Glutamatergic neuron (in vitro differentiated cells): Measurements from ENCODE around the gene BICDL2. TPM values are rescaled to one million over a fixed set of nuclear protein-coding genes. Genes with fewer than 3 reads are reported as not detected.

Experiments
- DNase-seq: peaks from one replicate; pipeline ENCODE4 v3.0.0; 2022
- H3K27ac Mint-ChIP-seq: one replicate; pipeline ENCODE4 v1.8.0; 2020; ENCODE audit warnings: mild to moderate bottlenecking, mixed read lengths, inconsistent platforms; ENCODE audit not compliant: unreplicated experiment
- H3K27me3 Mint-ChIP-seq: one replicate; pipeline ENCODE4 v1.8.0; 2020; ENCODE audit warnings: mild to moderate bottlenecking, moderate library complexity, mixed read lengths, inconsistent platforms; ENCODE audit not compliant: unreplicated experiment
- H3K36me3 Mint-ChIP-seq: one replicate; pipeline ENCODE4 v1.8.0; 2020; ENCODE audit warnings: mild to moderate bottlenecking, mixed read lengths, inconsistent platforms; ENCODE audit not compliant: unreplicated experiment
- H3K4me1 Mint-ChIP-seq: one replicate; pipeline ENCODE4 v1.8.0; 2020; ENCODE audit warnings: mild to moderate bottlenecking, low read depth, mixed read lengths, inconsistent platforms; ENCODE audit not compliant: unreplicated experiment
- H3K4me3 Mint-ChIP-seq: one replicate; pipeline ENCODE4 v1.8.0; 2020; ENCODE audit warnings: mild to moderate bottlenecking, mixed read lengths, inconsistent platforms; ENCODE audit not compliant: unreplicated experiment
- H3K9me3 Mint-ChIP-seq: one replicate; pipeline ENCODE4 v1.8.0; 2020; ENCODE audit warnings: mild to moderate bottlenecking, moderate library complexity, mixed read lengths, inconsistent platforms; ENCODE audit not compliant: unreplicated experiment
- total RNA-seq: library from RNA; stranded (reverse); fragmentation: NEBNext Ultra II Directional; extraction: Animal tissue kit (Norgen Biotek cat#: 25700); gene quantifications from one replicate; pipeline ENCODE4 v1.2.1, GENCODE V29; 2021; ENCODE audit not compliant: unreplicated experiment
- TF ChIP-seq, protein P1 (sequence below): fragments of 200-600 bp; sonication (generic); IDR thresholded peaks from one replicate; pipeline ENCODE4 v1.5.0; 2021; ENCODE audit not compliant: partially characterized antibody, unreplicated experiment

Gene BICDL2
- total RNA-seq, 1 donor from 2014 or later = not detected

GRCh38 chr16:3025032-3026002 is 11.4 kb downstream of the BICDL2 start:
- no peak overlapping the region for H3K4me3 Mint-ChIP-seq
- H3K27me3 Mint-ChIP-seq = peaks cover 17% of the 10 kb centered on the region
- H3K36me3 Mint-ChIP-seq = no peaks in the 10 kb centered on the region
- H3K9me3 Mint-ChIP-seq = peaks cover 2% of the 10 kb centered on the region
- DNase-seq = no peak
- peaks cover 20% of the 10 kb centered on the region for H3K4me1 Mint-ChIP-seq
- no peak overlapping the region for H3K27ac Mint-ChIP-seq
- TF ChIP-seq, protein P1, sequence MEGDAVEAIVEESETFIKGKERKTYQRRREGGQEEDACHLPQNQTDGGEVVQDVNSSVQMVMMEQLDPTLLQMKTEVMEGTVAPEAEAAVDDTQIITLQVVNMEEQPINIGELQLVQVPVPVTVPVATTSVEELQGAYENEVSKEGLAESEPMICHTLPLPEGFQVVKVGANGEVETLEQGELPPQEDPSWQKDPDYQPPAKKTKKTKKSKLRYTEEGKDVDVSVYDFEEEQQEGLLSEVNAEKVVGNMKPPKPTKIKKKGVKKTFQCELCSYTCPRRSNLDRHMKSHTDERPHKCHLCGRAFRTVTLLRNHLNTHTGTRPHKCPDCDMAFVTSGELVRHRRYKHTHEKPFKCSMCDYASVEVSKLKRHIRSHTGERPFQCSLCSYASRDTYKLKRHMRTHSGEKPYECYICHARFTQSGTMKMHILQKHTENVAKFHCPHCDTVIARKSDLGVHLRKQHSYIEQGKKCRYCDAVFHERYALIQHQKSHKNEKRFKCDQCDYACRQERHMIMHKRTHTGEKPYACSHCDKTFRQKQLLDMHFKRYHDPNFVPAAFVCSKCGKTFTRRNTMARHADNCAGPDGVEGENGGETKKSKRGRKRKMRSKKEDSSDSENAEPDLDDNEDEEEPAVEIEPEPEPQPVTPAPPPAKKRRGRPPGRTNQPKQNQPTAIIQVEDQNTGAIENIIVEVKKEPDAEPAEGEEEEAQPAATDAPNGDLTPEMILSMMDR = no peak

DNA sequence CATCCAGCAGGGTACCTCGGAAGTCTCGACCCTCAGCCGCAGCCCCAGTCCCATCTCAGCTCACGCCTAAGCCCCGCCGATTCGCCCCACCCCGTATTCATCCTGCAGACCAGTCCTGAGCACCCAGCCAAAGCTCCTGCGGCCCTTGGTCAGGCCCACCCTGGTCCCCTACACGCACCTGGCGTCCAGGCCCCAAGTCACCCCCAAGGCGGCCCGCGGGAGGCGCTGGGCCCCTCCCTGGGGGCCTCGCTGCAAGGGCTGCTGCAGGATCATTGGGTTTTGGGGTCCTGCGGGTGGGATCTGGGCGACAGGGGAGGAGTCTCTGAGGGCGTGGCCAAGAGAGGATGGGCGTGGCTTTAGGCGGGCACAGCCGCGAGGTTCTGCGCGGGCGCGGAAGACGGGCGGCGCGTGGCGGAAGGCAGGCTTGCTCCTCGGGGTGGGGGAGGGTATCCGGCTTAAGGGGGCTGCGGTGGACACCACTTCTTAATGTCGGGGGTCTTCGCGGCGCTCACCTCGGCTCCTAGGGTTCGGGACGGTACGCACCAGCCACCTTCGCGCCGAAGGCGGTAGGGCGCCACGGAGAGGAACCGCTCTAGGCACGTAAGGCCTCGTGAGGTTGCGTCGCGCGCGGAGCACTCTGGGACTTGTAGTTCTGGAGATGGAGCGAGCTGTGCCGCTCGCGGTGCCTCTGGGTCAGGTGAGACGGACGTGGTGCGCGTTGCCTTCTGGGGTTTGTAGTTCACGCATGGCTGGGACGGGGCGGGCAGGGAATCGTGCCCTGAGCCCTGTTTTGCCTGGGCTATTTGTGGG is 12.9 kb downstream of the BICDL2 start, which contains the start of the genes HCFC1R1 and THOC6:
Gene HCFC1R1, minus strand, starts transcription at position 274 of the 810 bp plus-strand sequence. Its CDS starts 1 bp downstream, at position 273.
Gene THOC6, plus strand, starts transcription at position 367 of the 810 bp plus-strand sequence. Its CDS starts 292 bp downstream, at position 659.
- Mint-ChIP-seq H3K27me3 (peaks cover 13% of the 10 kb centered on the region), H3K4me1 (peaks cover 18% of the 10 kb centered on the region), H3K36me3 (no peaks in the 10 kb centered on the region), H3K27ac (peak within 1 kb of the TSS; percentile 96), H3K9me3 (peaks cover 2% of the 10 kb centered on the region), H3K4me3 (peak within 1 kb of the TSS; percentile 90)
- peak; percentile 95 for DNase-seq
- TF ChIP-seq, protein P1 = no peak

DNA sequence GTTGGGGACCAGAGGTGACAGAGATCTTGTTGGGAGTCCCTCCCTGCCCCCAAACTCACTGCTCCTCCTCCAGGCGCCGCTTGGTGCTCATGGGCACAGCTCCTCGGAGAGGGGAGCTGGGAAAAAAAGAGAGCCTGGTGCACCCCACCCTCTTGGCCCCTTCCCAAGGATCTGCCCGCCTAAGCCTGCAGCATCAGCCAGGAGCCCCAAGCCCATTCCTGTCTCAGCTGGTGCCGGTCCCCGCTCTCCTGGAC is 13.4 kb downstream of the BICDL2 start:
- Mint-ChIP-seq H3K27me3 (peaks cover 11% of the 10 kb centered on the region), H3K36me3 (no peaks in the 10 kb centered on the region), H3K9me3 (peaks cover 2% of the 10 kb centered on the region), H3K27ac (peak overlapping the region; percentile 96), H3K4me3 (peak overlapping the region; percentile 90), H3K4me1 (peaks cover 18% of the 10 kb centered on the region)
- DNase-seq = no peak
- TF ChIP-seq, protein P1 = no peak

DNA sequence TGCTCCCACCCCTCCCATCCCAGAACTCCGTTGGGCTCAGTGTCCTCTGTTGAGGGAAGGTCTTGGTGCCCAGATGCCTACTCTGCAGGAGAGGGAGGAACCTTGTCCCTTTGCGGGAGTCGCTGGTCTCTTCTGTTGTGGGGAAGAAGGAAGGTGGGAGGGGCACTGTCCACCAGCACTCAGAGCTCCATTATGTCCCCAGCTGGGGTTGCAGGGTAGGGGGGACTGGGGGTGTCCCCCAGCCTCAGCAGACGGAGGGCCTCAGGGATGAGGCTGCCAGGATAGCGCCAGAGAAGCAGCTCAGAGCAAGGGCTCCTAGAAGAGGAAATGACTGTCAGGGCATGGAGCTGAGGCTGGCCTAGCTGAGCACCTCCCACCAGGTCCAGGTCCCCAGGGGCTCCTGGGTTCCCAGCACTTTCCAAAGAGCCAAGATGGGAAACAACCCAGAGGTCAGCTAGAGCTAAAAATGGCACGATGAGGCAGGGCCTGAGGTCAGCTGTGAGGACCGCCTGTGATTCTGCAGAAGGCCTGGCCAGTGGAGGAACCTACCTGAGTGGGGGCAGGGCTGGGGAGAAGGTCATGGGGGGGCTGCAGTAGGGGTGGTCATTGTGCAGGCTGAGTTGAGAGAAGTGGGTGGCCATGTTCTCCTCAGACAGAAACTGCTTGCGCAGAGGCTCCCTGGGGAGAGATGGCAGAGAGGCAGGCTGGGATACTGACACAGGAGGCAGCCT is 13.9 kb downstream of the BICDL2 start:
- TF ChIP-seq, protein P1 = no peak
- DNase-seq = peak; percentile 51
- H3K4me1 Mint-ChIP-seq = peaks cover 18% of the 10 kb centered on the region
- H3K4me3 Mint-ChIP-seq = peak overlapping the region; percentile 90
- peaks cover 13% of the 10 kb centered on the region for H3K27me3 Mint-ChIP-seq
- H3K9me3 Mint-ChIP-seq = peaks cover 2% of the 10 kb centered on the region
- H3K36me3 Mint-ChIP-seq = no peaks in the 10 kb centered on the region
- peak overlapping the region; percentile 96 for H3K27ac Mint-ChIP-seq
